ENCODE results near the gene ATP13A4. TPM values are rescaled to one million over a fixed set of nuclear protein-coding genes. Genes with fewer than 3 reads are reported as not detected.

The ATP13A4 gene
- polyA plus RNA-seq, 10 donors = 0.31 to 3.5 (median 1.2) TPM

- DNase-seq = no peak
Observed at GRCh38 chr3:193498215-193498614, 56.5 kb downstream of the ATP13A4 start.

- no peak for DNase-seq
Observed at GRCh38 chr3:193496658-193497057, 58.0 kb downstream of the ATP13A4 start.

GRCh38 chr3:193491026-193491425, 63.7 kb downstream of the ATP13A4 start:
- no peak for DNase-seq

- DNase-seq = no peak
Observed at GRCh38 chr3:193490580-193490979, 64.1 kb downstream of the ATP13A4 start.

- DNase-seq = no peak
Observed at GRCh38 chr3:193489949-193490348, 64.7 kb downstream of the ATP13A4 start.

- no peak for DNase-seq
Observed at GRCh38 chr3:193488741-193489140, 66.0 kb downstream of the ATP13A4 start.

GRCh38 chr3:193483988-193484539, 70.6 kb downstream of the ATP13A4 start:
- no peak for DNase-seq

GRCh38 chr3:193481436-193481835, 73.3 kb downstream of the ATP13A4 start:
- peak; percentile 58 to 87 (median 67) for DNase-seq

GRCh38 chr3:193474446-193474845, 80.2 kb downstream of the ATP13A4 start:
- DNase-seq = no peak

- DNase-seq = no peak
Observed at GRCh38 chr3:193470710-193471109, 84.0 kb downstream of the ATP13A4 start.

GRCh38 chr3:193465992-193466608, 88.6 kb downstream of the ATP13A4 start:
- peak; percentile 8 to 46 (median 13) for DNase-seq

- no peak for DNase-seq
Observed at GRCh38 chr3:193464889-193465288, 89.8 kb downstream of the ATP13A4 start.

- DNase-seq = no peak
Observed at GRCh38 chr3:193457526-193457925, 97.2 kb downstream of the ATP13A4 start.

- DNase-seq = no peak
Observed at GRCh38 chr3:193452338-193452737, 102.4 kb downstream of the ATP13A4 start.

- DNase-seq = no peak
Observed at GRCh38 chr3:193451902-193452301, 102.8 kb downstream of the ATP13A4 start.

- DNase-seq = no peak
Observed at GRCh38 chr3:193446965-193447602, 107.6 kb downstream of the ATP13A4 start.

- no peak for DNase-seq
Observed at GRCh38 chr3:193439423-193439822, 115.3 kb downstream of the ATP13A4 start.

- DNase-seq = no peak
Observed at GRCh38 chr3:193418576-193419373, 135.9 kb downstream of the ATP13A4 start.

- no peak for DNase-seq
Observed at GRCh38 chr3:193416629-193417028, 138.1 kb downstream of the ATP13A4 start.

GRCh38 chr3:193407688-193408087, 147.0 kb downstream of the ATP13A4 start:
- no peak for DNase-seq

- DNase-seq = peak in 1 of 3 donors; percentile 54
Observed at GRCh38 chr3:193407112-193407511, 147.6 kb downstream of the ATP13A4 start.

- no peak for DNase-seq
Observed at GRCh38 chr3:193403307-193403706, 151.4 kb downstream of the ATP13A4 start.

- DNase-seq = no peak
Observed at GRCh38 chr3:193400304-193400703, 154.4 kb downstream of the ATP13A4 start.

Data from muscle of back (tissue), 11 donors.